Spinal cord (tissue), 10 donors: ENCODE data around the gene HELZ2. TPM values are rescaled to one million over a fixed set of nuclear protein-coding genes. Genes with fewer than 3 reads are reported as not detected.

Source experiments
- DNase-seq, 6 donors: peaks; one replicate each; pipeline versions ENCODE4 v3.0.0 to v3.0.0-alpha.2; 2013 to 2015; ENCODE audit warnings: low spot score in 6 of 6, low read depth in 4 of 6
- H3K27ac ChIP-seq: one replicate; pipeline ENCODE4 v1.5.1; 2013; ENCODE audit warnings: low read depth, low read length, control low read depth
- H3K27me3 ChIP-seq: one replicate; pipeline ENCODE4 v1.6.1; 2013; ENCODE audit warnings: low read length; ENCODE audit not compliant: control insufficient read depth, insufficient read depth
- H3K36me3 ChIP-seq: one replicate; pipeline ENCODE4 v1.6.1; 2013; ENCODE audit warnings: low read length; ENCODE audit not compliant: control insufficient read depth, insufficient read depth
- H3K4me1 ChIP-seq: one replicate; pipeline ENCODE4 v1.6.1; 2013; ENCODE audit warnings: low read length; ENCODE audit not compliant: control insufficient read depth, insufficient read depth
- H3K4me3 ChIP-seq: one replicate; pipeline ENCODE4 v1.5.1; 2013; ENCODE audit warnings: low read depth, low read length, control low read depth
- H3K9me3 ChIP-seq: one replicate; pipeline ENCODE4 v1.6.1; 2013; ENCODE audit warnings: low read length; ENCODE audit not compliant: control insufficient read depth, insufficient read depth
- WGBS: methylation state at CpG from one replicate; pipeline ENCODE4 v1.1.5; 2013; ENCODE audit warnings: missing lambda C conversion rate; ENCODE audit not compliant: insufficient coverage; 5-methylcytosine and 5-hydroxymethylcytosine counted together
- polyA plus RNA-seq, 2 donors: library from polyadenylated mRNA; unstranded; fragments of 120-200 nt; gene quantifications; one replicate each; pipeline ENCODE4 v1.2.1, GENCODE V29; 2013; ENCODE audit not compliant: insufficient read length in 2 of 2
- total RNA-seq, 2 donors: library from RNA; depleted of rRNA in 1 of 2; stranded (reverse); fragments of 120-200 nt in 1 of 2; fragments of >200 nt in 1 of 2; gene quantifications; one replicate each; pipeline versions ENCODE4 v1.2.3 to v1.2.4, GENCODE V29; 2013 to 2014
- donor health status: healthy.

The HELZ2 gene
- total and polyA plus RNA-seq, 4 donors, result 6.1 to 9.9 (median 7.0) TPM

DNA sequence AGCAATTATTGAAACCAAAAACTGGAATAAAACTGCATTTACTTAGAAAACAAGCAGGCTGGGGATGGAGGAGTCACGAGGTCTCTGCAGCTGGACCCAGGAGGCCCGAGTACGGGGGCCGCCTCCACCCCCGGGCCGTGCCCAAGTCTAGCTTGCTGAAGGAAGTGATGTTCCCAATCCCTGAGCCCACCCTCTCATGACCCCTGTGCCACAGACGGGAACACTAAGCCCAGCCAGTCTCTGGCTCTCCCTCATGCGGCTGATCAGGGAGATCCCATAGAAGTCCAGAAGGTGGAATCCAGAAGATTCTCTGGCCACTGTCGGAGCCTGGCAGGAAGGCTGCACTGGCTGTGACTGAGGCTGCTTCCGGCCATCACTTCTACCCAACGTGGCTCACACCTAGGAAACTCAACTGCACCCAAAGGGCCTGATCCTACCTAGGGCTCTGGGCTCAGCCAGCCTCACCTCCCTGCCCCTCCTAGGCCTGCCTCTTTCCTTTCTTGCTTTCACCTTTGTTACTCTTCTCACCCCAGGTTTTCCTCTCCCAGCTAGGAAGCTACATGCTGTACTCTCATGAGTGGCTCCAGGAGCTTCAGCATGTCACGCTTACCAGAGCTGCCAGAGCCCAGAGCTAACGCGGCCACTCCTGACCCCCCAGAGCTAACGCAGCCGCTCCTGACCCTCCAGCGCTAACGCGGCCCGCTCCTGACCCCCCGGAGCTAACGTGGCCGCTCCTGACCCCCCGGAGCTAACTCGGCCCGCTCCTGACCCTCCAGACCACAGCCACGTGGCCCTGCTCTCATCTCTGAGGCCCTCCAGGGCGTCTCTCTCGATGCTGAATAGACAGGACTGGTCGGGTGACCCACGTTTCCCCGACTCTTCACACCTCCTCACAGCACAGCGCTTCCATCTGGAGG lies 24.7 kb upstream of the HELZ2 start:
- H3K36me3 ChIP-seq, result peaks cover 88% of the 10 kb centered on the region
- DNase-seq, result no peak
- no peak overlapping the region for H3K4me3 ChIP-seq
- no peak overlapping the region for H3K27ac ChIP-seq
- WGBS, result 92% methylated on average over 33 of the region's 33 CpGs
- no peaks in the 10 kb centered on the region for H3K27me3 ChIP-seq
- H3K4me1 ChIP-seq, result no peaks in the 10 kb centered on the region
- H3K9me3 ChIP-seq, result no peaks in the 10 kb centered on the region

DNA sequence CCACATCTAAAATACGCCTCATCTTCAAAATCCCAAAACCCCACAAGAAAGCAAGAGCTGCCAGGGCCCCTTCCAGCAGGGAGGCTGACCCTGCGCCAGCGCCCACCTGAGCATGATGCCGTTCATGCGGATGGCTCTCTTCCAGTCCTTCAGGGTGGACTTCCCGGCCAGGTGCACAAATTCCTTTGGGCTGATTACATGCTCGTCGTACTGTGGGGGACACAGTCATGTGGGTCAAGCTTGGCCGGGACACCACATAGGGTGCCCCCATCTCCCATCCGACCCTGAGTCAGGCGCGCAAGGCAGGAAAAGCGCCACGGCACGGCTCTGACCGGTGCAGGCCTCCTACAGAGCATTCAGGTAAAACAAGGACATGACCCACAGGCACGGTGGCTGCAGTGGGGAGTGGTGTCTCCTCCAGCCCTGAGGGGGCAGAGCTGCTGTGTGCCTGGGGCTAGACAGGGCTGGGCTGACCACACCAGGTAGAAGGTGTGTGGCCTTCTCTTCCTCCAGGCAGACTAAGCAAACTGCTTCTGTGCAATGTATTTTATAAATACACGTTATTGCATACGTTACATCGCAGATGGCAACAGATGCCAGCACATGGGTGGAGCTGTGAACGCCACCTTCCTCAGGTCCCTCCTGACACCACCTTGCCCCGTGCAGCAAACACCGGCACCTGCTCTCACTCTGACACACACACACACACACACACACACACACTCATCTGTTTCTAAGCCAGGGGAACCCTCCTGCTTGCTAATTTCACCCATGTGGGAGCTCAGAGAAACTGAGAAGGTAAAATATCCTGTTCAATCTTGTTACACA lies 23.8 kb upstream of the HELZ2 start:
- H3K27ac ChIP-seq, result no peak overlapping the region
- no peak for DNase-seq
- H3K9me3 ChIP-seq, result no peaks in the 10 kb centered on the region
- 92% methylated on average over 23 of the region's 23 CpGs for WGBS
- no peaks in the 10 kb centered on the region for H3K4me1 ChIP-seq
- no peaks in the 10 kb centered on the region for H3K27me3 ChIP-seq
- peaks cover 95% of the 10 kb centered on the region for H3K36me3 ChIP-seq
- no peak overlapping the region for H3K4me3 ChIP-seq

DNA sequence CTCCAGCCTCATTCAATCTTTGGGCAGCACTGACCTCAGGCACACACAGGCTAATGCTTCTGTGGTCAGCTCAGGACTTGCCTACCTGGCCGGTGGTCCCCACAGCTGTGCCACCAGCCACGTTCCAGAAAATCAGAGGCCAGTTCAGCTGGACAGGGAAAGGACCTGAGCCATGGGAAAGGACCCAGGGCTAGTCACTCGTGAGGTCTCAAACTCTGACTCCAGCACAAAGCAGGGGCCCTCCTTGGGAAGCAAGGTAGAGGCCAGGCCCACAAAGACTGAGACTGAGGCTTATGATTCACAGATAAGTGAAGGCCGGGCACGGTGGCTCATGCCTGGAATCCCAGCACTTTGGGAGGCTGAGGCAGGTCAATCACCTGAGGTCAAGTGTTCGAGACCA lies 22.4 kb upstream of the HELZ2 start:
- no peaks in the 10 kb centered on the region for H3K4me1 ChIP-seq
- no peak overlapping the region for H3K4me3 ChIP-seq
- no peaks in the 10 kb centered on the region for H3K27me3 ChIP-seq
- peaks cover 95% of the 10 kb centered on the region for H3K36me3 ChIP-seq
- H3K9me3 ChIP-seq, result no peaks in the 10 kb centered on the region
- WGBS, result 89% methylated on average over 6 of the region's 6 CpGs
- DNase-seq, result no peak
- H3K27ac ChIP-seq, result no peak overlapping the region

DNA sequence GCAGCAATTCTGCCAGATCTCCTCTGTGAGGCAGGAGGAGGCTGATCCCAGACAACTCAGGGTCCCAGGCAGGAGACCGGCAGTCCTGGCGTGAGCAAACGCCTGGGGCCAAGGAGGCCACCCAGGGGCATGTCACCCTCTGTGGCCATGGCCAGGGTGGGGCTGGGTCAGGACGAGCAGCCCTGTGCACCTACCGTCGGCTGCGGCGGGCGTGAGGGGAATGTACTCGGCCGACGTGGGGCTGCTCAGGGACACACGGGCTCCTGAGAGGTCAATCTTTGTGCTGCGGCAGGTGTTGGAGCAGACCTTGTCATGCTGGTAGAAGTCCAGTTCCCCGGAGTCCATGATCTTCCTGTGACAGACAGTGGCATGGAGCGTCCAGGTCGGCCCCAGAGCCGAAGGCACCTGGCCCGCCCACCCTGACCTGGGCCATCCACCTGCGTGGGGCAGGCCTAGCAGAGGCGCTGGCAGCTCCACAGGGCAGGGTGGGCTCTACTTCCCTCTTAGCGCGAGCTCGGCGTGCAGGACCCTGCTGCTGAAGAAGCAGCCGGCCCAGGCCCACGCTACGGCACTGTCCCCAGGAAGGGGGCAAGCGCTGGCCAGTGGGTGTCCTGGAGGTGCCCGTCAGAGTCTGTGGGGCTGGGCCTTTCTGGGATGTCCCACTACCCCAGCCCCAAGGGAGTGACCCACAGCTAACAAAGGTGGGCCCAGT lies 21.5 kb upstream of the HELZ2 start:
- peaks cover 96% of the 10 kb centered on the region for H3K36me3 ChIP-seq

DNA sequence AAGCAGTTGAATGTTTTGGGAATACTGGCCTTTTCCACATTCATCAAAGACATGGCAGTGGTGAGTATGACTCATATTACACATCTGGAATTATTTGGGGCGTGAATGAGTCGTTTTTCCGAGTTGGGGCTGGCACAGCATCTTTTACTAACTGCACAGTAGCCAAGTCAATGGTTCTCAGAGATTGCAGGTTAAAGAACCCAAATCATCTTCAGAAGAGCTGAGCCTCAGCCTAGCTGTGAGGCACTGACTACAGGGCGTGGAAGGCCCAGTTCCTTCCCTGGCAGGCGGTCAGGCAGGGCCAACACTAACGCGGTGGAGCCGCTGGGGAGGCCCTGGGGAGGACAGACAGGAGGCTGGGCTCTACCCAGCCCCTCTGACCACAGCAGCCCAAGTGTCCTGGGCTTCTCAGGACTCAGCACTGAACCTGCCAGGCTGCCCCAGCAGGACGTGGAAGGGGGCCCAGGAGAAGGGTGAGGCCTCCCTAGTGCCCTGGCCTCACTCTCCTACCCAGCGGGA lies 20.1 kb upstream of the HELZ2 start:
- H3K36me3 ChIP-seq, result peaks cover 98% of the 10 kb centered on the region
- no peak overlapping the region for H3K27ac ChIP-seq
- 87% methylated on average over 9 of the region's 10 CpGs for WGBS
- DNase-seq, result no peak
- no peaks in the 10 kb centered on the region for H3K9me3 ChIP-seq
- H3K27me3 ChIP-seq, result no peaks in the 10 kb centered on the region
- no peak overlapping the region for H3K4me3 ChIP-seq
- no peaks in the 10 kb centered on the region for H3K4me1 ChIP-seq

More for the DNA sequence above, 21.5 kb upstream of the HELZ2 start:
- Histone ChIP-seq H3K4me3 (no peak overlapping the region), H3K9me3 (no peaks in the 10 kb centered on the region), H3K27me3 (no peaks in the 10 kb centered on the region), H3K4me1 (no peaks in the 10 kb centered on the region), H3K27ac (no peak overlapping the region)
- 97% methylated on average over 30 of the region's 30 CpGs for WGBS
- DNase-seq, result no peak

DNA sequence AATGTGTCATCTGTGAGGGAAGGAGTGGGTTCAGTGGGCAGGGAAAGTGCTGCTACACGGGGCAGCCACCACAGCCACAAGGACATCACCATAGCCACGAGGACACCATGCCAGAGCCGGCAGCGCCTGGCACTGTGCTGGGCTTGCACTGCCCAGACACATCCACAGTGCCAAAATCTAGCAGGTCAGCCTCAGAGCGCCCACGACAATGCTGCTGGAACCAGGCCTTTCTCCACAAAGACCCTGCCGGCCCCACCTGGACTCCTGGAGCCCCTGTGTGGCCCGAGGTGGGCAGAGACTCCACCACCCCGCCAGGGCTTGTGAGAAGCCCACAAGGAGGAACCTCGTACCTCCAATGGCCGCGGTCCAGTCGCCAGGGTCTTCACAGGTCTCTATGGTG lies 18.6 kb upstream of the HELZ2 start:
- H3K27ac ChIP-seq, result no peak overlapping the region
- H3K36me3 ChIP-seq, result peaks cover 98% of the 10 kb centered on the region
- H3K4me1 ChIP-seq, result no peaks in the 10 kb centered on the region
- no peak for DNase-seq
- H3K4me3 ChIP-seq, result no peak overlapping the region
- H3K9me3 ChIP-seq, result no peaks in the 10 kb centered on the region
- no peaks in the 10 kb centered on the region for H3K27me3 ChIP-seq
- WGBS, result 88% methylated on average over 13 of the region's 13 CpGs

GRCh38 chr20:63591786-63592355 lies 17.8 kb upstream of the HELZ2 start:
- Histone ChIP-seq H3K9me3 (no peaks in the 10 kb centered on the region), H3K4me3 (no peak overlapping the region), H3K27ac (no peak overlapping the region), H3K36me3 (peaks cover 99% of the 10 kb centered on the region), H3K4me1 (no peaks in the 10 kb centered on the region), H3K27me3 (no peaks in the 10 kb centered on the region)
- no peak for DNase-seq
- WGBS, result 95% methylated on average over 26 of the region's 28 CpGs

- Histone ChIP-seq H3K4me3 (no peak overlapping the region), H3K36me3 (peaks cover 96% of the 10 kb centered on the region), H3K27ac (no peak overlapping the region), H3K9me3 (no peaks in the 10 kb centered on the region), H3K4me1 (no peaks in the 10 kb centered on the region), H3K27me3 (no peaks in the 10 kb centered on the region)
- DNase-seq, result no peak
- 78% methylated on average over 4 of the region's 4 CpGs for WGBS
Observed at GRCh38 chr20:63591147-63591533, 17.1 kb upstream of the HELZ2 start.
